Ectodermal cell (in vitro differentiated cells): ENCODE data around the gene ATRX.
"Not testable (repeated sequence)": the region's sequence is repeated elsewhere in the genome, so short reads cannot be mapped to it uniquely, and the experiment has no call there.

Experiments used
- H3K27ac ChIP-seq: 2 replicates; pipeline ENCODE4 v1.7.0; 2013; ENCODE audit warnings: mild to moderate bottlenecking, low read depth, low read length; ENCODE audit not compliant: insufficient read depth, poor library complexity, severe bottlenecking
- H3K27me3 ChIP-seq: 2 replicates; pipeline ENCODE4 v1.7.0; 2013; ENCODE audit warnings: mild to moderate bottlenecking, low read length; ENCODE audit not compliant: insufficient read depth, control insufficient read depth, poor library complexity, severe bottlenecking
- H3K36me3 ChIP-seq: one replicate; pipeline ENCODE4 v1.7.0; 2013; ENCODE audit warnings: low read length; ENCODE audit not compliant: control insufficient read depth, insufficient read depth
- H3K4me1 ChIP-seq: one replicate; pipeline ENCODE4 v1.7.0; 2013; ENCODE audit warnings: low read length; ENCODE audit not compliant: control insufficient read depth, insufficient read depth
- H3K4me3 ChIP-seq: 2 replicates; pipeline ENCODE4 v1.7.0; 2013; ENCODE audit warnings: low read depth, low read length, control low read depth; ENCODE audit not compliant: insufficient read depth
- H3K9me3 ChIP-seq: 2 replicates; pipeline ENCODE4 v1.7.0; 2013; ENCODE audit warnings: mild to moderate bottlenecking, low read length, moderate library complexity; ENCODE audit not compliant: control insufficient read depth
- WGBS, 2 experiments: methylation state at CpG; one replicate each; pipeline ENCODE4 v1.1.7; 2013; ENCODE audit warnings: missing lambda C conversion rate in 2 of 2; 5-methylcytosine and 5-hydroxymethylcytosine counted together

ATRX gene

DNA sequence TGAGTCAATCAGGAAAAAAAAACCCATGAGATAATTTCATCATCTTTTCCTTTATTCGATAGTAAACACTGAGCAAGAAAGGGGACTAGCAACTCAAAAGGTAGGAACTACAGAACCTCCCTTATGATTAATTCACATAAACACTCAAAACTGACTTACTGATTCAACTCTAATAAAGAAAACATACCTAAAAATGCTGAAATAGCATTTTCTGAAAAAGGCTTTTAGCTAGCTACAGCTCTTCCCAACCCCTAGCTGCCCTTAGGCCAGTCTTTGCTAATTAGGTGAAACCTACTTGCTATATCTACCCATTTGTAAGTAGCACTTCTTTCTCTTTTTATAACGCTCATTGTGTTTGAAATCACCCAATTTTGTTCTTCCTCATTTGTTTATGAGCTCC lies 150.6 kb downstream of the ATRX start:
- H3K4me3 ChIP-seq = no peak overlapping the region
- WGBS, 2 experiments = 100% methylated on average over 2 of the region's 2 CpGs
- H3K27me3 ChIP-seq = no peaks in the 10 kb centered on the region
- H3K36me3 ChIP-seq = peaks cover 4% of the 10 kb centered on the region
- no peak overlapping the region for H3K27ac ChIP-seq
- no peaks in the 10 kb centered on the region for H3K4me1 ChIP-seq
- no peaks in the 10 kb centered on the region for H3K9me3 ChIP-seq

DNA sequence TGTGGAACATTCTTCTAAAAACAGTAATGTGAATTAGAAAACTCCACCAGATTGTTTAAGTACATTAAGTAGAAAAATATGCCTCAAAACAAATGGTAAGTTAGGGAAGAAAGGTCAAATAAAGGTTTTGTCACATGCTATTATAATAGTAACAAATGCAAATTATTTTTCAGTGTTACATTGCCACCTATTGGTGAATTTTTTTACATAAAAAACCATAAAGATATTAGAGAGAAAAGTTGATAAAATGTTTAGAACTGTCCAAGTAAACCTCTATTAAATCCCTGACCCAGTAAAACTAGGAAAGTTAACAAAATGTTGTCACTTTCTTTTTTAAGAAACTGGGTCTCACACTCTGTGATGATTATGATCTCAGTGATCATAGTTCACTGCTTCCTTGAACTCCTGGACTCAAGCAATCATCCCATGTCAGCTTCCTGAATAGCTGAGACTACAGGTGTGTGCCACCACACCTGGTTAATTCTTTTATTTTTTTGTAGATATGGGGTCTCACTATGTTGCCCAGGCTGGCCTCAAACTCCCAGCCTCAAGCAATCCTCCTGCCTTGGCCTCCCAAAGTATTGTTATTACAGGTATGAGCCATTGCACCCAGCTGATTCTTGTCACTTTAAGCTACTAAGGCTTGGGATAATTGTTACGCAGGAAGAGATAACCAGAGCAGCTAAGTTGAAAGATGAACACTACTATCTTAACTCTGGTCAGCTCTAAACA lies 157.6 kb downstream of the ATRX start:
- Histone ChIP-seq H3K4me1 (no peaks in the 10 kb centered on the region), H3K27ac (no peak overlapping the region), H3K36me3 (peaks cover 5% of the 10 kb centered on the region), H3K9me3 (no peaks in the 10 kb centered on the region), H3K27me3 (no peaks in the 10 kb centered on the region), H3K4me3 (no peak overlapping the region)
- 87 to 100% methylated on average over 1 of the region's 1 CpG for WGBS, 2 experiments

DNA sequence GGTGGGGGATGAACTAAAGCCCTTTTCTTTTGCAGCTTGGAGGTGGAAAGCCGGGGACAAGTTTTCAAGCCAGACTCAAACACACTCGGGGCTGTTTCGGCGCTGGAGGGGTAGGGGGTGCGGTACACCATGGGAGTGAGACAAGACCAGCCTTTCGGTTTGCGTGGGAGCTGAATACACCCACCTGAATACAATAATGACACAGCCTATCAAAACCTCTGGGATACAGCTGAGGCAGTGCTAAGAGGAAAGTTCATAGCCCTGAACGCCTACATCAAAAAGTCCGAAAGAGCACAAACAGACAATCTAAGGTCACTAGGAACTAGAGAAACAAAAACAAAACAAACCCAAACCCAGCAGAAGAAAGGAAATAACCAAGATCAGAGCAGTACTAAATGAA lies 163.3 kb downstream of the ATRX start:
- H3K9me3 ChIP-seq = no peaks in the 10 kb centered on the region
- H3K4me3 ChIP-seq = no peak overlapping the region
- H3K4me1 ChIP-seq = no peaks in the 10 kb centered on the region
- 68 to 76% methylated on average over 6 to 8 of the region's 9 CpGs for WGBS, 2 experiments
- no peak overlapping the region for H3K27ac ChIP-seq
- peaks cover 5% of the 10 kb centered on the region for H3K36me3 ChIP-seq
- H3K27me3 ChIP-seq = no peaks in the 10 kb centered on the region

DNA sequence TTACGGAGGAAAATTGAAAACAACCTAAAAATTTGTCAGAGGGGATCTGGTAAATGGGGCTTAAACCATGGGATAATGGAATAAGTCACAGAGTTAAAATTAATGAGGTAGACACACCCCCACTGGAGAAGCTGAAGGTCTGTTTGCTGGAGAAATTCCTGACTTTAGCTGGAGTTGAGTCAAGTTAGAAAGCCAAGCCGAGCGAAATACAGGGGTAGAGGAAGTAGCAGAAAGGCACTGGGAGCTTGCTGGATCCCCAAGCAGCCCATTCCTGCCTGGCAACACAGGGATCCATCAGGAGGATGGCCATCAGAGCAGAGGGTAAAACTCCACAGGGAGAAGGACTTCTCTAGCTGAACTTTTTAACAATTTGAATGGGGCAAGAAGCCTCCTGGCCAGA lies 163.8 kb downstream of the ATRX start:
- no peak overlapping the region for H3K4me3 ChIP-seq
- no peaks in the 10 kb centered on the region for H3K4me1 ChIP-seq
- WGBS, 2 experiments = 61 to 92% methylated on average over 2 to 3 of the region's 3 CpGs
- H3K36me3 ChIP-seq = peaks cover 5% of the 10 kb centered on the region
- H3K27me3 ChIP-seq = no peaks in the 10 kb centered on the region
- no peaks in the 10 kb centered on the region for H3K9me3 ChIP-seq
- H3K27ac ChIP-seq = no peak overlapping the region

DNA sequence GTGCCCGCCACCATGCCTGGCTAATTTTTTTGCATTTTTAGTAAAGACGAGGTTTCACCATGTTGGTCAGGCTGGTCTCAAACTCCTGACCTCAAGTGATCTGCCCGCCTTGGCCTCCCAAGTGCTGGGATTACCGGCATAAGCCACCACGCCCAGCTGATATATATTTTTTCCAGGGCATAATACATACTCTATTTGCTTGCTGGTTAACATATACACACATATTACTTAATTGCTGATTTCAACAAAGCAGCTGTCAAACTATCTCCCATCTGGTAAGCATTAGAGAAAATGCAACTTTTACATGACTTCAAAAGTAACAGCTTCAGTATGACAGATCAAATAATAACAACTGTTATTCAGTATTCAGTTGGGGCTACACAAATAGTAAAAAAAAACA lies 164.6 kb downstream of the ATRX start:
- not testable (repeated sequence) for H3K9me3 ChIP-seq, H3K27me3 ChIP-seq, H3K4me1 ChIP-seq, H3K36me3 ChIP-seq, H3K4me3 ChIP-seq, H3K27ac ChIP-seq
- WGBS, 2 experiments = 92 to 98% methylated on average over 5 of the region's 5 CpGs

DNA sequence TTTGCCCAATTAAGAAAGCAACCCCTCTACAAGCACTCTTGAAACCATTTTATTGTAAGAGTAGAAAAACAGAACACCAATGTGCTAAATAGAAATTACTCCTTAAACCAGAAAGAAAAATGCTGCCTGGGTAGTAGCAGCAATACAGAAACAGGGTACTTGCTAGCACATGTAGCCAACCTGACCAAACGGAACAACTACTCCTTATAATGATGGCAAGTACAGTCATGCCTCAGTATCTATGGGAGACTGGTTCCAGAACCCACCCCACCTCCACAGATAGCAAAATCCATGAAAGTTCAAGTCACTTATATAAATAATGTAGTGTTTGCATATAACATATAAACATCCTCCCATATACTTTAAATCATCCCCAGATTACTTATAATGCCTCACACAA lies 168.8 kb downstream of the ATRX start:
- Histone ChIP-seq H3K27ac (no peak overlapping the region), H3K27me3 (no peaks in the 10 kb centered on the region), H3K9me3 (no peaks in the 10 kb centered on the region), H3K4me1 (no peaks in the 10 kb centered on the region), H3K4me3 (no peak overlapping the region), H3K36me3 (no peaks in the 10 kb centered on the region)
- 88% methylated on average over 1 of the region's 1 CpG; no CpG with 5 or more reads in 1 of the 2 experiments for WGBS, 2 experiments

DNA sequence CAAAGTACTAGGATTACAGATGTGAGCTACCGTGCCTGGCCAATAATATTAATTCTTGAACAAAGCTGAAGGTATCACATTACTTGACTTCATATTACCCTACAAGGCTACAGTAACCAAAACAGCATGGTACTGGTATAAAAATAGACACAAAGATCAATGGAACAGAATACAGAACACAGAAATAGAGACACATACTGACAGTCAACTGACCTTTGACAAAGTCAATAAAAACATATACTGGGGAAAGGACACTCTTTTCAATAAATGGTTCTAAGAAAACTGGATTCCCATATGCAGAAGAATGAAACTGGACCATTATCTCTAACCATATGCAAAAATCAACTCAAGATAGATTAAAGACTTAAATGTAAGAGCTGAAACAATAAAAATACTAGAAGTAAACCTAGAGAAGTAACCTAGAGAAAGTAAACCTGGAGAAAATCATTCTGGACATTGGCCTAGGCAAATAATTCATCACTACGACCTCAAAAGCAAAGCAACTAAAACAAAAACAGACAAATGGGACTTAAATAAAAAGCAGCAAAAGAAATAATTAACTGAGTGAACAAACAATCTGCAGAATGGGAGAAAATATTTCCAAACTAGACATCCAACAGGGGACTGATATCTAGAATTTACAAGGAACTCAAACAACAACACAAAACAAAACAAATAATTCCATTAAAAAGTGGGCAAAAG lies 182.2 kb downstream of the ATRX start:
- Histone ChIP-seq H3K27ac (no peak overlapping the region), H3K4me1 (no peaks in the 10 kb centered on the region), H3K9me3 (no peaks in the 10 kb centered on the region), H3K27me3 (no peaks in the 10 kb centered on the region), H3K36me3 (no peaks in the 10 kb centered on the region), H3K4me3 (no peak overlapping the region)
- 41 to 83% methylated on average over 1 to 2 of the region's 2 CpGs for WGBS, 2 experiments

DNA sequence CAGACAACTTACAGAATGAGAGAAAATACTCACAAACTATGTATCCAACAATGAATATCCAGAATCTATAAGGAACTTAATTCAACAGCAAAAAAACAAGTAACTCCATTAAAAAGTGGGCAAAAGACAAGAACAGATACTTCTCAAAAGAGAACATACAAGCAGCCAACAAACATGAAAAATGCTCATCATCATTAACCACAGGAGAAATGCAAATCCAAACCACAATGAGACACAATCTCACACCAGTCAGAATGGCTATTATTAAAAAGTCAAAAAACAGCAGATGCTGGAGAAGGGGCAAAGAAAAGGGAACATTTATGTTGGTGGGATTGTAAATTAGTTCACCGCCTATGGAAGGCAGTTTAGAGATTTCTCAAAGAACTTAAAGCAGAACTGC lies 188.5 kb downstream of the ATRX start:
- 100% methylated on average over 1 of the region's 1 CpG for WGBS, 2 experiments
- no peak overlapping the region for H3K27ac ChIP-seq
- H3K4me1 ChIP-seq = no peaks in the 10 kb centered on the region

DNA sequence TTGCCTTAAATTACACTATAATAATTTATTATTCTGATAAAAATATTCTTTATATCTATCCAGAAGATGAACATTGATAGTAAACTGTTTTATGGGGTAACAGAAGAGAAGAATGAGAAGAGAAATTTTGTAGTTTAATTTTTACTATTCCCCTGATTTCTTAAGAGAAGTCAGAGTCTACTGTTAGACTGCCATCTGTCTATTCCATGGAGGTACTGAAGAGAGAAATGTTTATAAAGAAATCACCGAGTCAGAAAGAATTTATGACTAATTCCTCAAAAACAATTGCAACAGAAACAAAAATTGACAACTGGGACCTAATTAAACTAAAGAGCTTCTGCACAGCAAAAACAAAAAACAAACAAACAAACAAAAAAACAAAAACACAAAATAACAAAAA lies 188.9 kb downstream of the ATRX start:
- Histone ChIP-seq H3K27ac (no peak overlapping the region), H3K36me3 (no peaks in the 10 kb centered on the region), H3K4me3 (no peak overlapping the region), H3K27me3 (no peaks in the 10 kb centered on the region), H3K4me1 (no peaks in the 10 kb centered on the region), H3K9me3 (no peaks in the 10 kb centered on the region)
- 75% methylated on average over 1 of the region's 1 CpG; no CpG with 5 or more reads in 1 of the 2 experiments for WGBS, 2 experiments

More for the DNA sequence above, 188.5 kb downstream of the ATRX start:
- no peaks in the 10 kb centered on the region for H3K36me3 ChIP-seq
- no peaks in the 10 kb centered on the region for H3K9me3 ChIP-seq
- no peaks in the 10 kb centered on the region for H3K27me3 ChIP-seq
- H3K4me3 ChIP-seq = no peak overlapping the region

DNA sequence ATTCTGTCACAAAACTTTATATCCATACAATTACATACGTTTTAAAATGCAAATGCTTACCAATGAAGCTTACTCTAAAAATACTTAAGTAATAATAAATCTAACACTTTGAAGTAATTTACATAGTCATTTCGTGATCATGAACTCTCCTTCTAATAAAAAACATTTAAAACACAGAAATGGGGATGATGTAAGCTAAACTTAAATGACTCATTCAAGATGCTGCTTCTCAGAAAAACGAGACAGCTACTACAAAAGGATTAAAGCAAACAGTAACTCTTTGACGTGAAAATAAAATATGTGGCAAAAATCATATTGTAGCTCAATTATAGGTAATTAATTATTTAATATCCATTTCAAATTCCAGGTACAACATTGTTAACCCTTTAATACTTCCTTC lies 190.2 kb downstream of the ATRX start:
- Histone ChIP-seq H3K9me3 (no peaks in the 10 kb centered on the region), H3K36me3 (no peaks in the 10 kb centered on the region), H3K27me3 (no peaks in the 10 kb centered on the region), H3K27ac (no peak overlapping the region), H3K4me1 (no peaks in the 10 kb centered on the region), H3K4me3 (no peak overlapping the region)
- WGBS, 2 experiments = 100% methylated on average over 2 of the region's 4 CpGs; no CpG with 5 or more reads in 1 of the 2 experiments
